Transverse colon (tissue), 4 donors: Measurements from ENCODE around the gene GASK1A. TPM values are rescaled to one million over a fixed set of nuclear protein-coding genes. Genes with fewer than 3 reads are reported as not detected.

ENCODE experiments used
- DNase-seq: peaks from one replicate; pipeline ENCODE4 v3.0.0-alpha.2; 2019
- H3K27ac ChIP-seq, 4 donors: fragments of 200-600 bp; sonication (generic); 2 replicates each; pipeline ENCODE4 v1.5.1; 2016 to 2018; ENCODE audit warnings: inconsistent platforms in 4 of 4
- H3K27me3 ChIP-seq: fragments of 200-600 bp; sonication (generic); 2 replicates; pipeline ENCODE4 v1.5.1; 2017; ENCODE audit warnings: inconsistent platforms
- H3K36me3 ChIP-seq, 4 donors: fragments of 200-600 bp; sonication (generic); 2 replicates each; pipeline ENCODE4 v1.5.1; 2017 to 2019; ENCODE audit warnings: inconsistent platforms in 4 of 4
- H3K4me1 ChIP-seq, 4 donors: fragments of 200-600 bp; sonication (generic); 2 replicates each; pipeline ENCODE4 v1.5.1; 2017 to 2020; ENCODE audit warnings: inconsistent platforms in 4 of 4
- H3K4me3 ChIP-seq, 4 donors: fragments of 200-600 bp; sonication (generic); 1 replicate in 1 of 4; 2 replicates in 3 of 4; pipeline versions ENCODE4 v1.5.1 to v1.6.1; 2017 to 2019; ENCODE audit warnings: inconsistent platforms in 4 of 4
- H3K9me3 ChIP-seq, 2 donors: fragments of 200-600 bp; sonication (generic); 2 replicates each; pipeline ENCODE4 v1.5.1; 2017 to 2019; ENCODE audit warnings: inconsistent platforms in 2 of 2
- CTCF ChIP-seq, 5 experiments: fragments of 200-600 bp in 3 of 5; fragments of 450-650 bp in 2 of 5; sonication (generic) in 3 of 5; IDR thresholded peaks; 1 replicate in 2 of 5; 2 replicates in 3 of 5; pipeline ENCODE4 v1.5.1; 2016 to 2017; ENCODE audit warnings: antibody characterized with exemption in 5 of 5, inconsistent platforms in 3 of 5, mild to moderate bottlenecking in 2 of 5, moderate library complexity in 1 of 5
- EP300 ChIP-seq: sonication (generic); formaldehyde crosslinking; IDR thresholded peaks from one replicate; pipeline ENCODE4 v1.6.1; 2017; ENCODE audit warnings: antibody characterized with exemption, low read depth
- POLR2A ChIP-seq: fragments of 450-650 bp; IDR thresholded peaks from one replicate; pipeline ENCODE4 v1.6.1; 2016; ENCODE audit warnings: antibody characterized with exemption, mild to moderate bottlenecking, moderate library complexity
- POLR2AphosphoS5 ChIP-seq, 3 donors: sonication (generic); formaldehyde crosslinking; IDR thresholded peaks; one replicate each; pipeline ENCODE4 v1.6.1; 2016; ENCODE audit warnings: antibody characterized with exemption in 3 of 3
- WGBS, 2 donors: methylation state at CpG; one replicate each; pipeline ENCODE4 v1.1.5; 2018; ENCODE audit warnings: low coverage in 1 of 2; 5-methylcytosine and 5-hydroxymethylcytosine counted together
- in situ Hi-C, 4 donors: fragments of 200-750 bp; cut with MboI; loops; one replicate each; pipeline versions ENCODE4 v1.15.0 to v1.15.1; 2017; ENCODE audit warnings: low sequenced_read_pairs in 3 of 4, low pct_ligation_motif_present in 1 of 4, low pct_unique_long_range_greater_than_20kb in 1 of 4
- intact Hi-C: fragments of 100-400 bp; cut with DNase I; formaldehyde crosslinking; loops from one replicate; pipeline ENCODE4 v1.15.1; 2023; ENCODE audit warnings: low total_unique reads
- total RNA-seq, 4 donors: library from RNA; depleted of rRNA; stranded (reverse); fragments of >200 nt; gene quantifications; one replicate each; pipeline ENCODE4 v1.1.0, GENCODE V29; 2016

GASK1A gene
- total RNA-seq, 4 donors from 2014 or later, result 0.75 to 5.9 (median 3.6) TPM

GRCh38 chr3:42957573-42957972, 21.5 kb upstream of the GASK1A start:
- TF ChIP-seq EP300 (no peak), CTCF (IDR thresholded peaks at IDR 0.05) (no peak), POLR2AphosphoS5 (IDR thresholded peaks at IDR 0.05) (no peak), POLR2A (no peak)
- 79 to 96% methylated on average over 3 of the region's 3 CpGs for WGBS, 2 donors

GRCh38 chr3:42960282-42960681, 18.8 kb upstream of the GASK1A start:
- H3K4me3 ChIP-seq, result no peak overlapping the region
- in situ Hi-C loops (loop anchor here in 3 of 4 donors (10.0 to 25.0 kb wide), 3 partner anchors 195 to 552 kb away; no protein-coding TSS in a partner anchor), intact Hi-C loops (loop anchor here (2.0 kb wide), 1 partner anchor 197 kb away; no protein-coding TSS in a partner anchor)
- WGBS, 2 donors, result 40 to 51% methylated on average over 5 of the region's 5 CpGs
- no peaks in the 10 kb centered on the region for H3K27me3 ChIP-seq
- DNase-seq, result no peak
- no peak overlapping the region for H3K27ac ChIP-seq
- no peaks in the 10 kb centered on the region for H3K36me3 ChIP-seq
- H3K9me3 ChIP-seq, result no peaks in the 10 kb centered on the region
- TF ChIP-seq EP300, result no peak
- no peak for TF ChIP-seq POLR2AphosphoS5 (IDR thresholded peaks at IDR 0.05)
- no peak for TF ChIP-seq POLR2A
- no peak for TF ChIP-seq CTCF (IDR thresholded peaks at IDR 0.05)
- peaks cover 0 to 3% (median 0%) of the 10 kb centered on the region in 4 donors for H3K4me1 ChIP-seq

More at GRCh38 chr3:42957573-42957972, 21.5 kb upstream of the GASK1A start:
- H3K27ac ChIP-seq, result no peak overlapping the region
- H3K4me1 ChIP-seq, result peaks cover 0 to 3% (median 0%) of the 10 kb centered on the region in 4 donors
- no peak overlapping the region for H3K4me3 ChIP-seq
- H3K36me3 ChIP-seq, result no peaks in the 10 kb centered on the region
- H3K9me3 ChIP-seq, result no peaks in the 10 kb centered on the region
- intact Hi-C loops, result no loop called here
- no peaks in the 10 kb centered on the region for H3K27me3 ChIP-seq
- DNase-seq, result no peak
- in situ Hi-C loops, result loop anchor here in 2 of 4 donors (25.0 kb wide), 1 partner anchor 555 kb away; no protein-coding TSS in a partner anchor

GRCh38 chr3:42960786-42961185, 18.3 kb upstream of the GASK1A start:
- Histone ChIP-seq H3K9me3 (no peaks in the 10 kb centered on the region), H3K4me3 (no peak overlapping the region), H3K27me3 (no peaks in the 10 kb centered on the region), H3K4me1 (peaks cover 0 to 3% (median 0%) of the 10 kb centered on the region in 4 donors), H3K27ac (no peak overlapping the region), H3K36me3 (no peaks in the 10 kb centered on the region)
- TF ChIP-seq POLR2AphosphoS5 (IDR thresholded peaks at IDR 0.05), result no peak
- TF ChIP-seq POLR2A, result no peak
- no peak for TF ChIP-seq EP300
- no peak for TF ChIP-seq CTCF (IDR thresholded peaks at IDR 0.05)
- intact Hi-C loops (loop anchor here (2.0 kb wide), 1 partner anchor 196 kb away; no protein-coding TSS in a partner anchor), in situ Hi-C loops (loop anchor here in 3 of 4 donors (10.0 to 25.0 kb wide), 3 partner anchors 194 to 552 kb away; no protein-coding TSS in a partner anchor)
- WGBS, 2 donors, result 86 to 92% methylated on average over 1 of the region's 1 CpG
- no peak for DNase-seq

GRCh38 chr3:42961633-42962032, 17.5 kb upstream of the GASK1A start:
- H3K27me3 ChIP-seq, result no peaks in the 10 kb centered on the region
- TF ChIP-seq CTCF (IDR thresholded peaks at IDR 0.05) (peak; percentile 62 to 69 (median 66)), POLR2A (no peak)
- H3K4me3 ChIP-seq, result no peak overlapping the region
- intact Hi-C loops, result loop anchor here (2.0 kb wide), 1 partner anchor 195 kb away; no protein-coding TSS in a partner anchor
- H3K9me3 ChIP-seq, result no peaks in the 10 kb centered on the region
- 6% methylated on average over 4 of the region's 4 CpGs; no CpG with 5 or more reads in 1 of the 2 donors for WGBS, 2 donors
- in situ Hi-C loops, result loop anchor here in 3 of 4 donors (10.0 to 25.0 kb wide), 3 partner anchors 193 to 551 kb away; no protein-coding TSS in a partner anchor
- no peaks in the 10 kb centered on the region for H3K36me3 ChIP-seq
- DNase-seq, result peak; percentile 37
- no peak overlapping the region for H3K27ac ChIP-seq
- peaks cover 0 to 3% (median 0%) of the 10 kb centered on the region in 4 donors for H3K4me1 ChIP-seq
